Endothelial cell of umbilical vein (primary cell): ENCODE data around the gene POLR2C. TPM values are rescaled to one million over a fixed set of nuclear protein-coding genes. Genes with fewer than 3 reads are reported as not detected.

Source experiments
- BruUV-seq: library from RNA; stranded (reverse); fragments of 400-500 nt; replicated peaks from 2 replicates; lab custom pipeline; 2021; lab: Mats Ljungman, UMichigan
- CTCF ChIA-PET: fragments of 300-600, 350-600 bp; sonication (Branson Sonifier 250); formaldehyde crosslinking; loops from one replicate; lab custom pipeline; 2021; ENCODE audit warnings: antibody characterized with exemption, inconsistent platforms; lab: Charles Lee
- POLR2A ChIA-PET: fragments of 300-600, 350-600 bp; sonication (Branson Sonifier 250); formaldehyde crosslinking; loops from one replicate; lab custom pipeline; 2021; ENCODE audit warnings: antibody characterized with exemption, inconsistent platforms; lab: Charles Lee
- DNase-seq: peaks from one replicate; pipeline ENCODE4 v3.0.0-alpha.2; 2011; ENCODE audit warnings: low read depth, low spot score
- FAIRE-seq: peaks from 2 replicates; lab custom pipeline; 2011; peaks lifted over from hg19 to GRCh38; lab: Jason Lieb, UNC
- H2AFZ ChIP-seq: 2 replicates; pipeline ENCODE4 v1.6.0; 2012; ENCODE audit warnings: low read depth, low read length, control low read depth, inconsistent platforms
- H3K27ac ChIP-seq: 2 replicates; pipeline ENCODE4 v1.5.1; 2011; ENCODE audit warnings: low read depth, mild to moderate bottlenecking, control low read depth, low read length, moderate library complexity; ENCODE audit not compliant: insufficient read depth
- H3K27me3 ChIP-seq, 2 experiments: 2 replicates each; pipeline versions ENCODE4 v1.6.0 to v1.6.1; 2011; ENCODE audit warnings: low read length in 2 of 2, mixed read lengths in 1 of 2; ENCODE audit not compliant: control insufficient read depth in 2 of 2, insufficient read depth in 2 of 2
- H3K36me3 ChIP-seq, 2 experiments: 2 replicates in 1 of 2; 3 replicates in 1 of 2; pipeline ENCODE4 v1.5.1; 2011; ENCODE audit warnings: low read length in 2 of 2, mild to moderate bottlenecking in 1 of 2, moderate library complexity in 1 of 2; ENCODE audit not compliant: control insufficient read depth in 2 of 2, insufficient read depth in 2 of 2; ENCODE audit errors: extremely low read depth in 1 of 2
- H3K4me1 ChIP-seq: 3 replicates; pipeline ENCODE4 v1.5.1; 2011; ENCODE audit warnings: mild to moderate bottlenecking, low read length; ENCODE audit not compliant: control insufficient read depth, insufficient read depth; ENCODE audit errors: extremely low read depth
- H3K4me2 ChIP-seq: 2 replicates; pipeline ENCODE4 v1.6.1; 2011; ENCODE audit warnings: low read length, control low read depth, mixed read lengths; ENCODE audit not compliant: insufficient read depth
- H3K4me3 ChIP-seq, 3 experiments: fragments of 200-600 bp in 1 of 3; sonication (generic), shearing (Covaris generic) in 1 of 3; replicated peaks in 1 of 3; 2 replicates each; pipeline ENCODE4 v1.5.1; 2011 to 2016; ENCODE audit warnings: control low read depth in 3 of 3, low read length in 3 of 3, mild to moderate bottlenecking in 2 of 3, inconsistent platforms in 1 of 3, low read depth in 1 of 3, moderate library complexity in 1 of 3; ENCODE audit not compliant: insufficient read depth in 1 of 3
- H3K79me2 ChIP-seq: 2 replicates; pipeline ENCODE4 v1.6.0; 2012; ENCODE audit warnings: low read length, inconsistent platforms; ENCODE audit not compliant: control insufficient read depth, insufficient read depth
- H3K9ac ChIP-seq: replicated peaks from 2 replicates; pipeline ENCODE3; 2011; ENCODE audit warnings: low read length, control low read depth; ENCODE audit not compliant: insufficient read depth; ENCODE audit errors: extremely low read depth
- H3K9me1 ChIP-seq: replicated peaks from 3 replicates; pipeline ENCODE4 v1.6.0; 2011; ENCODE audit warnings: mild to moderate bottlenecking, low read length; ENCODE audit not compliant: control insufficient read depth, insufficient read depth; ENCODE audit errors: extremely low read depth
- H3K9me3 ChIP-seq: replicated peaks from 2 replicates; pipeline ENCODE4 v1.5.1; 2012; ENCODE audit warnings: low read length, inconsistent platforms; ENCODE audit not compliant: control insufficient read depth, insufficient read depth
- H4K20me1 ChIP-seq: replicated peaks from 2 replicates; pipeline ENCODE3; 2011; ENCODE audit warnings: mild to moderate bottlenecking, low read length; ENCODE audit not compliant: control insufficient read depth, insufficient read depth; ENCODE audit errors: extremely low read depth
- EZH2 ChIP-seq: IDR thresholded peaks from 2 replicates; pipeline ENCODE4 v1.6.1; 2012; ENCODE audit warnings: borderline replicate concordance, low read depth, mild to moderate bottlenecking, moderate library complexity, low read length, inconsistent platforms; ENCODE audit not compliant: severe bottlenecking
- FOS ChIP-seq: IDR thresholded peaks from 2 replicates; pipeline ENCODE4 v1.6.1; 2011; ENCODE audit warnings: mild to moderate bottlenecking, low read length, moderate library complexity, borderline replicate concordance; ENCODE audit not compliant: insufficient read depth
- GATA2 ChIP-seq: IDR thresholded peaks from 2 replicates; pipeline ENCODE4 v1.7.0; 2011; ENCODE audit warnings: low read depth, mild to moderate bottlenecking, moderate library complexity, mixed read lengths, low read length; ENCODE audit not compliant: insufficient read length, insufficient read depth
- JUN ChIP-seq: IDR thresholded peaks from 2 replicates; pipeline ENCODE4 v1.6.1; 2011; ENCODE audit warnings: borderline replicate concordance, low read depth; ENCODE audit not compliant: insufficient read length, insufficient read depth
- MYC ChIP-seq: IDR thresholded peaks from one replicate; pipeline ENCODE4 v1.6.1; 2011; ENCODE audit warnings: mild to moderate bottlenecking, low read depth, low read length
- POLR2A ChIP-seq: IDR thresholded peaks from 2 replicates; pipeline ENCODE4 v1.6.1; 2012; ENCODE audit warnings: low read depth, mild to moderate bottlenecking, control low read depth, low read length
- POLR2AphosphoS5 ChIP-seq: IDR thresholded peaks from 2 replicates; pipeline ENCODE4 v1.6.1; 2012; ENCODE audit warnings: low read depth, mild to moderate bottlenecking, control low read depth, low read length, moderate library complexity; ENCODE audit not compliant: insufficient read depth
- dilution Hi-C: fragments of 300-500 bp; cut with MboI; formaldehyde crosslinking; loops from one replicate; pipeline ENCODE4 v1.15.0; 2019; ENCODE audit warnings: low sequenced_read_pairs; ENCODE audit not compliant: extremely low pct_ligation_motif_present
- intact Hi-C: fragments of 100-400 bp; cut with micrococcal nuclease; formaldehyde crosslinking; loops from one replicate; pipeline ENCODE4 v1.10.0; 2022
- polyA plus RNA-seq, 4 experiments: library from polyadenylated mRNA; depleted of rRNA in 3 of 4; stranded (reverse) in 3 of 4; unstranded in 1 of 4; fragments of >200 nt; gene quantifications; 2 replicates each; pipeline versions ENCODE4 v1.2.1 to v1.2.3, GENCODE V29; 2011 to 2012; ENCODE audit warnings: missing spikeins in 1 of 4
- total RNA-seq: library from RNA; stranded (reverse); gene quantifications from 2 replicates; pipeline ENCODE4 v1.2.3, GENCODE V29; 2021
- TF ChIP-seq, protein P1 (sequence below), 2 donors: IDR thresholded peaks; 1 replicate in 1 of 2; 2 replicates in 1 of 2; pipeline ENCODE4 v1.5.1; 2011; ENCODE audit warnings: low read length in 2 of 2, mild to moderate bottlenecking in 2 of 2, moderate library complexity in 2 of 2, control low read depth in 1 of 2, inconsistent platforms in 1 of 2, low read depth in 1 of 2; ENCODE audit not compliant: insufficient read depth in 1 of 2; ENCODE audit errors: extremely low read depth in 1 of 2
- TF ChIP-seq, protein P2 (sequence below): IDR thresholded peaks from 2 replicates; pipeline ENCODE4 v1.6.1; 2011; ENCODE audit not compliant: insufficient read depth, insufficient read length

Gene POLR2C
- total and polyA plus RNA-seq, 2 donors (not counting 3 experiments of a cell fraction or from before 2014, with no cell fraction given), result 65.2 to 129 TPM

DNA sequence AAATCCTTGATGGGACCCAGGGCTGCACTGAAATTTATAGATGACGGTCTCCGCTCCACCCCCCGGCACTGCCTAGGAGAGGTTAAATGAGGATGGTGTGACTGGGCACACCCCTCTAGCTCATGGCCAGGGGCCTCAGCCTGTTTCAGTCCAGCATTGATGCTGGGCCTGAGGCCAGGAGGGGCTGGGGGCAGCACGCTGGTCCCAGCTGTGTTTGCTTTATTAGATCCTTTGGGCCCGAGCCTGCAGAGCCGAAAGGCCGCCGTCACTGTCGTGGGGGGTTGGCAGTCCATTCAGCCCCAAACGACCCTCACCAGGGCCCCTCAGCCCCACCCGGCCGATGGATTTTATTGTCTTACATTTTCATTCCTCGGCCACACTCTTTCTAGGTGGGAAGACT is 34.6 kb downstream of the POLR2C start:
- Histone ChIP-seq H3K36me3 (no peaks in the 10 kb centered on the region), H3K4me3 (no peak overlapping the region), H4K20me1 (no peaks in the 10 kb centered on the region), H3K27me3 (peaks cover 0 to 12% of the 10 kb centered on the region in 2 experiments), H2AFZ (no peak overlapping the region), H3K9ac (no peak overlapping the region), H3K4me1 (no peaks in the 10 kb centered on the region), H3K9me3 (no peaks in the 10 kb centered on the region), H3K4me2 (no peak overlapping the region), H3K79me2 (no peaks in the 10 kb centered on the region), H3K27ac (no peak overlapping the region), H3K9me1 (no peaks in the 10 kb centered on the region)
- dilution Hi-C loops, result no loop called here
- no peak for FAIRE-seq
- POLR2A ChIA-PET, result no interaction called here
- no peak for DNase-seq
- intact Hi-C loops, result no loop called here
- no TSS peak for BruUV-seq
- TF ChIP-seq EZH2 (no peak), GATA2 (no peak), MYC (no peak), JUN (no peak), FOS (no peak), POLR2A (no peak), POLR2AphosphoS5 (no peak)
- TF ChIP-seq, protein P1, sequence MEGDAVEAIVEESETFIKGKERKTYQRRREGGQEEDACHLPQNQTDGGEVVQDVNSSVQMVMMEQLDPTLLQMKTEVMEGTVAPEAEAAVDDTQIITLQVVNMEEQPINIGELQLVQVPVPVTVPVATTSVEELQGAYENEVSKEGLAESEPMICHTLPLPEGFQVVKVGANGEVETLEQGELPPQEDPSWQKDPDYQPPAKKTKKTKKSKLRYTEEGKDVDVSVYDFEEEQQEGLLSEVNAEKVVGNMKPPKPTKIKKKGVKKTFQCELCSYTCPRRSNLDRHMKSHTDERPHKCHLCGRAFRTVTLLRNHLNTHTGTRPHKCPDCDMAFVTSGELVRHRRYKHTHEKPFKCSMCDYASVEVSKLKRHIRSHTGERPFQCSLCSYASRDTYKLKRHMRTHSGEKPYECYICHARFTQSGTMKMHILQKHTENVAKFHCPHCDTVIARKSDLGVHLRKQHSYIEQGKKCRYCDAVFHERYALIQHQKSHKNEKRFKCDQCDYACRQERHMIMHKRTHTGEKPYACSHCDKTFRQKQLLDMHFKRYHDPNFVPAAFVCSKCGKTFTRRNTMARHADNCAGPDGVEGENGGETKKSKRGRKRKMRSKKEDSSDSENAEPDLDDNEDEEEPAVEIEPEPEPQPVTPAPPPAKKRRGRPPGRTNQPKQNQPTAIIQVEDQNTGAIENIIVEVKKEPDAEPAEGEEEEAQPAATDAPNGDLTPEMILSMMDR (IDR thresholded peaks at IDR 0.05; ENCODE audit: extremely low read depth in 1 of 2, insufficient read depth in 1 of 2, low read depth in 1 of 2, low read length in 2 of 2), result no peak
- TF ChIP-seq, protein P2, sequence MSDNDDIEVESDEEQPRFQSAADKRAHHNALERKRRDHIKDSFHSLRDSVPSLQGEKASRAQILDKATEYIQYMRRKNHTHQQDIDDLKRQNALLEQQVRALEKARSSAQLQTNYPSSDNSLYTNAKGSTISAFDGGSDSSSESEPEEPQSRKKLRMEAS, result no peak
- CTCF ChIA-PET, result no interaction called here
